ENCODE measurements around the gene BCDIN3D. TPM values are rescaled to one million over a fixed set of nuclear protein-coding genes. Genes with fewer than 3 reads are reported as not detected.

The BCDIN3D gene
- total RNA-seq, 3 donors from 2014 or later (not counting 1 experiment from before 2014, with no cell fraction given) = 4.0 to 6.0 (median 4.4) TPM

GRCh38 chr12:49818241-49818895 lies 24.5 kb downstream of the BCDIN3D start:
- Mint-ChIP-seq H3K4me1 (peaks cover 13 to 30% of the 10 kb centered on the region in 2 donors), H3K27ac (no peak overlapping the region)

GRCh38 chr12:49813131-49813530 lies 29.8 kb downstream of the BCDIN3D start:
- H3K27ac ChIP-seq (ENCODE audit: low read length) = no peak overlapping the region
- H3K36me3 ChIP-seq (ENCODE audit: control insufficient read depth, insufficient read depth, low read length) = no peaks in the 10 kb centered on the region
- no peaks in the 10 kb centered on the region for H3K9me3 ChIP-seq (ENCODE audit: control insufficient read depth, insufficient read depth, low read length)
- no peaks in the 10 kb centered on the region for H3K4me1 ChIP-seq (ENCODE audit: control insufficient read depth, insufficient read depth, low read length)
- WGBS (ENCODE audit: insufficient coverage) = no CpG with 5 or more reads among the region's 1 CpG
- H3K27me3 Mint-ChIP-seq (ENCODE audit: low read depth in 2 of 2) = no peaks in the 10 kb centered on the region
- ATAC-seq = no peak
- no peak for TF ChIP-seq CTCF (IDR thresholded peaks at IDR 0.05)
- no peak for DNase-seq
- no peak overlapping the region for H3K4me3 Mint-ChIP-seq
- no peaks in the 10 kb centered on the region for H3K9me3 Mint-ChIP-seq
- H3K27me3 ChIP-seq (ENCODE audit: control insufficient read depth, insufficient read depth, low read length) = no peaks in the 10 kb centered on the region
- H3K4me1 Mint-ChIP-seq = peaks cover 8 to 19% of the 10 kb centered on the region in 2 donors
- no peak overlapping the region for H3K27ac Mint-ChIP-seq
- H3K36me3 Mint-ChIP-seq = no peaks in the 10 kb centered on the region
- H3K4me3 ChIP-seq (ENCODE audit: low read length) = no peak overlapping the region
- intact Hi-C loops (cut with micrococcal nuclease) = no loop called here

More at GRCh38 chr12:49818241-49818895, 24.5 kb downstream of the BCDIN3D start:
- H3K27me3 Mint-ChIP-seq (ENCODE audit: low read depth in 2 of 2) = no peaks in the 10 kb centered on the region
- intact Hi-C loops (cut with micrococcal nuclease) = no loop called here
- H3K4me3 Mint-ChIP-seq = no peak overlapping the region
- no peak for TF ChIP-seq CTCF (IDR thresholded peaks at IDR 0.05)
- no peaks in the 10 kb centered on the region for H3K36me3 ChIP-seq (ENCODE audit: control insufficient read depth, insufficient read depth, low read length)
- H3K4me3 ChIP-seq (ENCODE audit: low read length) = no peak overlapping the region
- no peak for ATAC-seq
- DNase-seq = no peak
- no peak overlapping the region for H3K27ac ChIP-seq (ENCODE audit: low read length)
- peaks cover 10% of the 10 kb centered on the region for H3K4me1 ChIP-seq (ENCODE audit: control insufficient read depth, insufficient read depth, low read length)
- WGBS (ENCODE audit: insufficient coverage) = 91% methylated on average over 4 of the region's 7 CpGs
- no peaks in the 10 kb centered on the region for H3K36me3 Mint-ChIP-seq
- no peaks in the 10 kb centered on the region for H3K27me3 ChIP-seq (ENCODE audit: control insufficient read depth, insufficient read depth, low read length)
- H3K9me3 Mint-ChIP-seq = no peaks in the 10 kb centered on the region
- no peaks in the 10 kb centered on the region for H3K9me3 ChIP-seq (ENCODE audit: control insufficient read depth, insufficient read depth, low read length)

GRCh38 chr12:49811961-49812401 lies 30.9 kb downstream of the BCDIN3D start:
- TF ChIP-seq CTCF (IDR thresholded peaks at IDR 0.05) = no peak
- no peak for DNase-seq
- 39% methylated on average over 4 of the region's 4 CpGs for WGBS (ENCODE audit: insufficient coverage)

GRCh38 chr12:49811136-49811535 lies 31.8 kb downstream of the BCDIN3D start:
- ATAC-seq (no peak), DNase-seq (no peak)
- no peak overlapping the region for H3K4me3 Mint-ChIP-seq
- no peaks in the 10 kb centered on the region for H3K9me3 Mint-ChIP-seq
- H3K27ac Mint-ChIP-seq = no peak overlapping the region
- H3K4me1 Mint-ChIP-seq = peaks cover 8 to 13% of the 10 kb centered on the region in 2 donors
- H3K27me3 Mint-ChIP-seq (ENCODE audit: low read depth in 2 of 2) = no peaks in the 10 kb centered on the region
- H3K36me3 Mint-ChIP-seq = no peaks in the 10 kb centered on the region
- Histone ChIP-seq H3K9me3 (ENCODE audit: control insufficient read depth, insufficient read depth, low read length) (no peaks in the 10 kb centered on the region), H3K27me3 (ENCODE audit: control insufficient read depth, insufficient read depth, low read length) (no peaks in the 10 kb centered on the region), H3K27ac (ENCODE audit: low read length) (no peak overlapping the region), H3K36me3 (ENCODE audit: control insufficient read depth, insufficient read depth, low read length) (no peaks in the 10 kb centered on the region), H3K4me3 (ENCODE audit: low read length) (no peak overlapping the region), H3K4me1 (ENCODE audit: control insufficient read depth, insufficient read depth, low read length) (no peaks in the 10 kb centered on the region)
- intact Hi-C loops (cut with micrococcal nuclease) = no loop called here
- WGBS (ENCODE audit: insufficient coverage) = 87% methylated on average over 5 of the region's 5 CpGs
- TF ChIP-seq CTCF (IDR thresholded peaks at IDR 0.05) = no peak

More at GRCh38 chr12:49811961-49812401, 30.9 kb downstream of the BCDIN3D start:
- Mint-ChIP-seq H3K36me3 (no peaks in the 10 kb centered on the region), H3K9me3 (no peaks in the 10 kb centered on the region), H3K27ac (no peak overlapping the region), H3K4me1 (peaks cover 8 to 15% of the 10 kb centered on the region in 2 donors), H3K27me3 (ENCODE audit: low read depth in 2 of 2) (no peaks in the 10 kb centered on the region), H3K4me3 (no peak overlapping the region)
- H3K36me3 ChIP-seq (ENCODE audit: control insufficient read depth, insufficient read depth, low read length) = no peaks in the 10 kb centered on the region
- no peak for ATAC-seq
- no peak overlapping the region for H3K4me3 ChIP-seq (ENCODE audit: low read length)
- no peak overlapping the region for H3K27ac ChIP-seq (ENCODE audit: low read length)
- H3K9me3 ChIP-seq (ENCODE audit: control insufficient read depth, insufficient read depth, low read length) = no peaks in the 10 kb centered on the region
- intact Hi-C loops (cut with micrococcal nuclease) = no loop called here
- H3K4me1 ChIP-seq (ENCODE audit: control insufficient read depth, insufficient read depth, low read length) = no peaks in the 10 kb centered on the region
- H3K27me3 ChIP-seq (ENCODE audit: control insufficient read depth, insufficient read depth, low read length) = no peaks in the 10 kb centered on the region
